SU-DHL-6 (cell line): ENCODE results near the gene SELENOO.

Experiments
- CTCF ChIP-seq: fragments of 200-600 bp; sonication (generic); IDR thresholded peaks from one replicate; pipeline ENCODE4 v1.5.1; 2017; ENCODE audit warnings: antibody characterized with exemption, mild to moderate bottlenecking, low read length, moderate library complexity; ENCODE audit not compliant: insufficient read depth, poor library complexity, severe bottlenecking
- EZH2phosphoT487 ChIP-seq: fragments of 200-600 bp; sonication (generic), shearing (Covaris generic); conservative IDR thresholded peaks from 2 replicates; pipeline ENCODE4 v1.6.1; 2018; ENCODE audit warnings: mild to moderate bottlenecking, antibody characterized with exemption, low read length, moderate library complexity, mixed read lengths

DNA sequence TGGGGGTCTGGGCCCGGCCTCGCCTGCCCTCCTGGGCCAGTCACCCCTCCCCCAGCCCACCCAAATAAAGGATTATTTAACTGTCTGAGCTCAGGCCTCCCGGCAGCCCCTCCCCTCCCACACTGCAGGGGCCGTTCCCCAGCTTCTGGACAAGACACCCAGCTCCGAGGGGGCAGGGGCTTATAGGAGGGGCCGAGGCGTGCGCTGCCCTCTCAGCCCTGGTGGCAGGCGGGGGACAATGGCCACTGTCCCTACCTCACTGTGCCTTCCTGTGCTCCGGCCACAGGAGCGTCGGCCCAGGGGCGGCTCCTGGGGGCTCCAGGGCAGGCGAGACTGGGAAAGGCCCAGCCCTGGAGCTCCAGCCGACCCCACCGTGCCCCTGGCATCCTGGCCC, 2.2 kb upstream of the SELENOO start:
- TF ChIP-seq CTCF (no peak), EZH2phosphoT487 (no peak)
